GM19324 (cell line): ENCODE data around the gene NUDT1.
A peak's percentile ranks its signal among the peaks of the same experiment; 100 is the strongest.

ENCODE experiments used
- ATAC-seq: cut with Tn5 transposase; IDR thresholded peaks from one replicate; pipeline ENCODE4 v1.9.1; 2021; ENCODE audit warnings: mild to moderate bottlenecking, moderate library complexity; ENCODE audit not compliant: unreplicated experiment, low FRiP score

The NUDT1 gene

GRCh38 chr7:2241580-2242540 is at the start of gene NUDT1, which contains the start of gene MRM2:
Gene NUDT1 (plus strand): TSS chr7:2242226. CDS start chr7:2244575, 2,349 bp downstream.
Gene MRM2 (minus strand): TSS chr7:2242205. CDS start chr7:2242169, 36 bp downstream.
- ATAC-seq: peak; percentile 78

- no peak for ATAC-seq
Measured at GRCh38 chr7:2192831-2193534, 49.0 kb upstream of the NUDT1 start.

- ATAC-seq: no peak
Measured at GRCh38 chr7:2193575-2194305, 48.3 kb upstream of the NUDT1 start.

- ATAC-seq: no peak
Measured at GRCh38 chr7:2195400-2196246, 46.4 kb upstream of the NUDT1 start.

GRCh38 chr7:2196381-2197378 is 45.3 kb upstream of the NUDT1 start:
- no peak for ATAC-seq

- no peak for ATAC-seq
Measured at GRCh38 chr7:2197436-2198155, 44.4 kb upstream of the NUDT1 start.

- no peak for ATAC-seq
Measured at GRCh38 chr7:2198206-2198605, 43.8 kb upstream of the NUDT1 start.

GRCh38 chr7:2198760-2199159 is 43.3 kb upstream of the NUDT1 start:
- no peak for ATAC-seq

GRCh38 chr7:2199528-2199927 is 42.5 kb upstream of the NUDT1 start:
- ATAC-seq: no peak

- ATAC-seq: no peak
Measured at GRCh38 chr7:2199956-2200583, 42.0 kb upstream of the NUDT1 start.

GRCh38 chr7:2200584-2200980 is 41.4 kb upstream of the NUDT1 start:
- ATAC-seq: no peak

GRCh38 chr7:2201128-2201527 is 40.9 kb upstream of the NUDT1 start:
- ATAC-seq: no peak

GRCh38 chr7:2201686-2202360 is 40.2 kb upstream of the NUDT1 start:
- ATAC-seq: no peak

GRCh38 chr7:2202361-2202761 is 39.7 kb upstream of the NUDT1 start:
- no peak for ATAC-seq

- no peak for ATAC-seq
Measured at GRCh38 chr7:2202901-2203765, 38.9 kb upstream of the NUDT1 start.

GRCh38 chr7:2203766-2204300 is 38.2 kb upstream of the NUDT1 start:
- ATAC-seq: peak; percentile 70
